Measurements from ENCODE around the gene RPS6KC1.
"Not testable (repeated sequence)": the region's sequence is repeated elsewhere in the genome, so short reads cannot be mapped to it uniquely, and the experiment has no call there.

GRCh38 chr1:213100565-213100964 lies 49.5 kb downstream of the RPS6KC1 start:
- not testable (repeated sequence) for TF ChIP-seq CTCF, POLR2A (IDR thresholded peaks at IDR 0.05)

Data from Peyer's patch (tissue), 4 donors.